ENCODE data around the gene MAGI2. TPM values are rescaled to one million over a fixed set of nuclear protein-coding genes. Genes with fewer than 3 reads are reported as not detected.

MAGI2 gene
- total and polyA plus RNA-seq, 2 donors (not counting 3 experiments of a cell fraction or from before 2014, with no cell fraction given), result 0.28 to 6.0 TPM

DNA sequence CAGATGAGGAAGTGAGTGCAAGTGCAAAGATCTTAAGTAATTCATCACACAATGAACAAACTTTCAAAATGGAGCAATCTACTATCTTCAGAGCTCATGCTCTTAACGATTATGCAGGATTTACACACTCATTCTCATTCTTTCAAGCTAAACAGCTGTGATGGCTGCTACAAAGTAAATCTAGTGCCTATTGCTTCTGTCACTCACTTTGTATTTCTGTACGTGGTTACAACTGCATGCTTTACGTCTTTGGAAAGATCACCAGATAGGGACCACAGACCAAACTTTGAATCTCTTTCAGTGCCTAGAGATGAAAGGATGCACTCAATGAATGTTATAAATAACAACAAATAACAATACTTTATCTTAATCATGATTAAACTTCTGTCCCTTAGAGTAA lies 194.6 kb downstream of the MAGI2 start:
- H3K27ac ChIP-seq (ENCODE audit: insufficient read depth, low read depth, low read length), result no peak overlapping the region
- ChIA-PET POLR2A (no interaction called here), CTCF (no interaction called here)
- BruUV-seq (replicated peaks), result no TSS peak
- no peaks in the 10 kb centered on the region for H3K79me2 ChIP-seq (ENCODE audit: control insufficient read depth, insufficient read depth, low read length)
- TF ChIP-seq POLR2A (IDR thresholded peaks at IDR 0.05; ENCODE audit: low read depth, low read length) (no peak), CTCF (IDR thresholded peaks at IDR 0.05; ENCODE audit: extremely low read depth in 1 of 2, insufficient read depth in 1 of 2, low read depth in 1 of 2, low read length in 2 of 2) (no peak), EZH2 (IDR thresholded peaks at IDR 0.05; ENCODE audit: borderline replicate concordance, low read depth, low read length, severe bottlenecking) (no peak), JUN (IDR thresholded peaks at IDR 0.05; ENCODE audit: borderline replicate concordance, insufficient read depth, insufficient read length, low read depth) (no peak), GATA2 (IDR thresholded peaks at IDR 0.05; ENCODE audit: insufficient read depth, insufficient read length, low read depth, low read length) (no peak), MYC (IDR thresholded peaks at IDR 0.05; ENCODE audit: low read depth, low read length) (no peak), POLR2AphosphoS5 (IDR thresholded peaks at IDR 0.05; ENCODE audit: insufficient read depth, low read depth, low read length) (no peak), FOS (IDR thresholded peaks at IDR 0.05; ENCODE audit: borderline replicate concordance, insufficient read depth, low read length) (no peak)
- TF ChIP-seq, protein P1, sequence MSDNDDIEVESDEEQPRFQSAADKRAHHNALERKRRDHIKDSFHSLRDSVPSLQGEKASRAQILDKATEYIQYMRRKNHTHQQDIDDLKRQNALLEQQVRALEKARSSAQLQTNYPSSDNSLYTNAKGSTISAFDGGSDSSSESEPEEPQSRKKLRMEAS (IDR thresholded peaks at IDR 0.05; ENCODE audit: insufficient read depth, insufficient read length), result no peak
- FAIRE-seq (no peak), DNase-seq (ENCODE audit: low read depth, low spot score) (no peak)
- no peaks in the 10 kb centered on the region for H3K27me3 ChIP-seq (ENCODE audit: control insufficient read depth in 2 of 2, insufficient read depth in 2 of 2, low read length in 2 of 2)
- no peak overlapping the region for H2AFZ ChIP-seq (ENCODE audit: low read depth, low read length)
- H3K4me2 ChIP-seq (ENCODE audit: insufficient read depth, low read length), result no peak overlapping the region
- dilution Hi-C loops (cut with MboI; ENCODE audit: extremely low pct_ligation_motif_present, low sequenced_read_pairs), result no loop called here
- no peaks in the 10 kb centered on the region for H4K20me1 ChIP-seq (replicated peaks; ENCODE audit: control insufficient read depth, extremely low read depth, insufficient read depth, low read length)
- H3K9me1 ChIP-seq (replicated peaks; ENCODE audit: control insufficient read depth, extremely low read depth, insufficient read depth, low read length), result no peaks in the 10 kb centered on the region
- H3K4me1 ChIP-seq (ENCODE audit: control insufficient read depth, extremely low read depth, insufficient read depth, low read length), result no peaks in the 10 kb centered on the region
- no peak overlapping the region for H3K9ac ChIP-seq (replicated peaks; ENCODE audit: extremely low read depth, insufficient read depth, low read length)
- no peak overlapping the region for H3K4me3 ChIP-seq (replicated peaks in 1 of 3; ENCODE audit: insufficient read depth in 1 of 3, low read depth in 1 of 3, low read length in 3 of 3)
- no peaks in the 10 kb centered on the region for H3K36me3 ChIP-seq (ENCODE audit: control insufficient read depth in 2 of 2, extremely low read depth in 1 of 2, insufficient read depth in 2 of 2, low read length in 2 of 2)
- no peaks in the 10 kb centered on the region for H3K9me3 ChIP-seq (replicated peaks; ENCODE audit: control insufficient read depth, insufficient read depth, low read length)
- intact Hi-C loops (cut with micrococcal nuclease), result no loop called here
